Caco-2 (cell line): Measurements from ENCODE around the gene TALDO1. TPM values are rescaled to one million over a fixed set of nuclear protein-coding genes. Genes with fewer than 3 reads are reported as not detected.
A peak's percentile ranks its signal among the peaks of the same experiment; 100 is the strongest.

Experiments
- BruUV-seq: library from RNA; stranded (reverse); fragments of 400-500 nt; replicated peaks from 2 replicates; lab custom pipeline; 2021; lab: Mats Ljungman, UMichigan
- CTCF ChIA-PET: fragments of 300-600 bp; sonication (Branson Sonifier 250); formaldehyde crosslinking; loops from one replicate; lab custom pipeline; 2022; ENCODE audit warnings: antibody characterized with exemption; lab: Charles Lee
- POLR2A ChIA-PET: fragments of 300-600 bp; sonication (Branson Sonifier 250); formaldehyde crosslinking; loops from one replicate; lab custom pipeline; 2022; ENCODE audit warnings: antibody characterized with exemption; lab: Charles Lee
- DNase-seq, 2 experiments: peaks; one replicate each; pipeline versions ENCODE4 v3.0.0 to v3.0.0-alpha.2; 2020 to 2022
- H3K27me3 ChIP-seq: replicated peaks from 2 replicates; pipeline ENCODE4 v1.6.0; 2011; ENCODE audit warnings: low read length; ENCODE audit not compliant: control insufficient read depth, insufficient read depth
- H3K36me3 ChIP-seq: 2 replicates; pipeline ENCODE4 v1.5.1; 2011; ENCODE audit warnings: low read length; ENCODE audit not compliant: control insufficient read depth, insufficient read depth
- H3K4me1 ChIP-seq: fragments of 250-450 bp; sonication (Bioruptor Pico); 2 replicates; pipeline ENCODE4 v1.5.1; 2020; ENCODE audit warnings: mild to moderate bottlenecking
- H3K4me3 ChIP-seq: 2 replicates; pipeline ENCODE4 v1.5.1; 2011; ENCODE audit warnings: low read depth, mild to moderate bottlenecking, control low read depth, low read length
- H3K9me3 ChIP-seq: fragments of 250-450 bp; sonication (Bioruptor Pico); 2 replicates; pipeline ENCODE4 v1.5.1; 2020; ENCODE audit warnings: mild to moderate bottlenecking, moderate library complexity
- H3K27ac Mint-ChIP-seq: one replicate; pipeline ENCODE4 v1.8.0; 2022; ENCODE audit warnings: mixed read lengths; ENCODE audit not compliant: unreplicated experiment
- H3K27me3 Mint-ChIP-seq: one replicate; pipeline ENCODE4 v1.8.0; 2022; ENCODE audit warnings: mixed read lengths; ENCODE audit not compliant: insufficient read depth, unreplicated experiment
- H3K36me3 Mint-ChIP-seq: one replicate; pipeline ENCODE4 v1.8.0; 2022; ENCODE audit warnings: mild to moderate bottlenecking, mixed read lengths; ENCODE audit not compliant: insufficient read depth, unreplicated experiment
- H3K4me1 Mint-ChIP-seq: one replicate; pipeline ENCODE4 v1.8.0; 2022; ENCODE audit warnings: low read depth, mixed read lengths; ENCODE audit not compliant: unreplicated experiment
- H3K4me3 Mint-ChIP-seq: one replicate; pipeline ENCODE4 v1.8.0; 2022; ENCODE audit warnings: mild to moderate bottlenecking, moderate library complexity, mixed read lengths; ENCODE audit not compliant: unreplicated experiment
- H3K9me3 Mint-ChIP-seq: one replicate; pipeline ENCODE4 v1.8.0; 2022; ENCODE audit warnings: mixed read lengths; ENCODE audit not compliant: unreplicated experiment
- intact Hi-C: fragments of 100-400 bp; cut with micrococcal nuclease; formaldehyde crosslinking; loops from one replicate; pipeline ENCODE4 v1.10.0; 2022; ENCODE audit not compliant: unreplicated experiment
- total RNA-seq: library from RNA; stranded (reverse); gene quantifications from 2 replicates; pipeline ENCODE4 v1.2.3, GENCODE V29; 2022
- TF ChIP-seq, protein P1 (sequence below), 2 experiments: fragments of 200-600 bp in 1 of 2; IDR thresholded peaks; 1 replicate in 1 of 2; 2 replicates in 1 of 2; pipeline versions ENCODE4 v1.5.1 to v1.8.0; 2011 to 2022; ENCODE audit warnings: antibody characterized with exemption in 1 of 2, control low read depth in 1 of 2, inconsistent platforms in 1 of 2, low read depth in 1 of 2, low read length in 1 of 2, mild to moderate bottlenecking in 1 of 2, moderate library complexity in 1 of 2; ENCODE audit not compliant: insufficient read depth in 1 of 2, severe bottlenecking in 1 of 2, unreplicated experiment in 1 of 2

TALDO1 gene
- total RNA-seq, 1 experiment from 2014 or later: 293 TPM

DNA sequence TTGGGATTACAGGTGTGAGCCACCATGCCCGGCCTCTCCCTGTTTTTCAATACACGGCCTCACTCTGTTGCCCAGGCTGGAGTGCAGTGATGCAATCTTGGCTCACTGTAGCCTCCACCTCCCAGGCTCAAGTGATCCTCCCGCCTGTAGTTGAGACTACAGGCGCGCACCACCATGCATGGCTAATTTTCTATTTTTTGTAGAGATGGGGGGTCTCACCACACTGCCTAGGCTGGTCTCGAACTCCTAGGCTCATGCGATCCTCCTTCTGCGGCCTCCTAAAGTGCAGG, 18.5 kb downstream of the TALDO1 start:
- no TSS peak for BruUV-seq
- Mint-ChIP-seq H3K9me3 (no peaks in the 10 kb centered on the region), H3K27me3 (no peaks in the 10 kb centered on the region), H3K27ac (no peak overlapping the region), H3K4me1 (no peaks in the 10 kb centered on the region), H3K4me3 (no peak overlapping the region), H3K36me3 (peaks cover 89% of the 10 kb centered on the region)
- peaks cover 13% of the 10 kb centered on the region for H3K36me3 ChIP-seq
- intact Hi-C loops: no loop called here
- H3K4me3 ChIP-seq: no peak overlapping the region
- no peaks in the 10 kb centered on the region for H3K4me1 ChIP-seq
- CTCF ChIA-PET: interaction anchor here (0.6 kb wide), 1 partner anchor 809 kb away, joined by 3 read pairs; no protein-coding TSS in a partner anchor
- TF ChIP-seq, protein P1, sequence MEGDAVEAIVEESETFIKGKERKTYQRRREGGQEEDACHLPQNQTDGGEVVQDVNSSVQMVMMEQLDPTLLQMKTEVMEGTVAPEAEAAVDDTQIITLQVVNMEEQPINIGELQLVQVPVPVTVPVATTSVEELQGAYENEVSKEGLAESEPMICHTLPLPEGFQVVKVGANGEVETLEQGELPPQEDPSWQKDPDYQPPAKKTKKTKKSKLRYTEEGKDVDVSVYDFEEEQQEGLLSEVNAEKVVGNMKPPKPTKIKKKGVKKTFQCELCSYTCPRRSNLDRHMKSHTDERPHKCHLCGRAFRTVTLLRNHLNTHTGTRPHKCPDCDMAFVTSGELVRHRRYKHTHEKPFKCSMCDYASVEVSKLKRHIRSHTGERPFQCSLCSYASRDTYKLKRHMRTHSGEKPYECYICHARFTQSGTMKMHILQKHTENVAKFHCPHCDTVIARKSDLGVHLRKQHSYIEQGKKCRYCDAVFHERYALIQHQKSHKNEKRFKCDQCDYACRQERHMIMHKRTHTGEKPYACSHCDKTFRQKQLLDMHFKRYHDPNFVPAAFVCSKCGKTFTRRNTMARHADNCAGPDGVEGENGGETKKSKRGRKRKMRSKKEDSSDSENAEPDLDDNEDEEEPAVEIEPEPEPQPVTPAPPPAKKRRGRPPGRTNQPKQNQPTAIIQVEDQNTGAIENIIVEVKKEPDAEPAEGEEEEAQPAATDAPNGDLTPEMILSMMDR (IDR thresholded peaks at IDR 0.05; ENCODE audit: insufficient read depth in 1 of 2, low read depth in 1 of 2, low read length in 1 of 2, severe bottlenecking in 1 of 2, unreplicated experiment in 1 of 2): no peak
- H3K9me3 ChIP-seq: no peaks in the 10 kb centered on the region
- H3K27me3 ChIP-seq: no peaks in the 10 kb centered on the region
- POLR2A ChIA-PET: no interaction called here
- peak in 1 of 2 experiments; percentile 22 for DNase-seq

DNA sequence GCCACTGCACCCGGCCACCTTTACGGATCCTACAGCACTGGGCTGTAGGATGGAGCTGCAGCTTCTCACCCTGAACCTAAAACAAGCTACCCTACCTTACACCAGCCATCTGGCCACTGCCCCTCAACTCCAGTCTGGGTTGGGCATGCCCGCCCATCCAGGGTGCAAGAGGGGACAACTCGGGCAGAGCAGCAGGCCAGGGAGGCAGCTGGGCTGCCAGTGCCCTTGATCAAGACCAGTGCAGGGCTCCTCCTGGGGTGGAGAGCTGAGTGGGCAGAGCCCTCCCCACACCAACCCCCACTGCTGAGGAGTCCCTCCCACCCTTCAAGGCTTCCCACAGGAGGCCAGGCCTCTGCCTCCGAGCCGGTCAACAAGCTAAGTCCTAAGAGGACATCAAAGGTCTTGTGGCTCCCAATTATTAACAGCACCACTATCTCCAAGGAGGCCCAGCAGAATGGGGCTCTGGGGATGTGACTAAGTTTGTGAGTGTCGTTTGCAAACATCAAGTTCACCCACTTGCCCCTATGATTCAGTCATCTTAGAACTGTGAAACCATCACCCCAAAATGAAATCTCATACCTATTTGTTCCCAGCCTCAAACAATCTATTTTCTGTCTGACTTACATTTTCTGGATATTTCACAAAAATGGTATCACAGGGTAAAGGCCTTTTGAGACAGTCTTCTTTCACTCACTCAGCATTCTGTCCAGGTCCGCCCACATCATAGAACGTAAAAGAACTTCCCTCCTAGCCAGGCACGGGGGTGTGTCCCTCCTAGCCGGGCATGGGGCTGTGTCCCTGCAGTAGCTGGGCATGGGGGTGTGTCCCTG, 19.1 kb downstream of the TALDO1 start:
- H3K27me3 ChIP-seq: no peaks in the 10 kb centered on the region
- Mint-ChIP-seq H3K36me3 (peaks cover 89% of the 10 kb centered on the region), H3K27ac (no peak overlapping the region), H3K27me3 (no peaks in the 10 kb centered on the region), H3K4me1 (no peaks in the 10 kb centered on the region), H3K4me3 (no peak overlapping the region), H3K9me3 (no peaks in the 10 kb centered on the region)
- TF ChIP-seq, protein P1 (IDR thresholded peaks at IDR 0.05; ENCODE audit: insufficient read depth in 1 of 2, low read depth in 1 of 2, low read length in 1 of 2, severe bottlenecking in 1 of 2, unreplicated experiment in 1 of 2): no peak
- ChIA-PET CTCF (interaction anchor here (0.6 kb wide), 1 partner anchor 809 kb away, joined by 3 read pairs; no protein-coding TSS in a partner anchor), POLR2A (no interaction called here)
- no peaks in the 10 kb centered on the region for H3K9me3 ChIP-seq
- DNase-seq: no peak
- BruUV-seq: no TSS peak
- intact Hi-C loops: no loop called here
- H3K36me3 ChIP-seq: peaks cover 13% of the 10 kb centered on the region
- no peak overlapping the region for H3K4me3 ChIP-seq
- no peaks in the 10 kb centered on the region for H3K4me1 ChIP-seq

DNA sequence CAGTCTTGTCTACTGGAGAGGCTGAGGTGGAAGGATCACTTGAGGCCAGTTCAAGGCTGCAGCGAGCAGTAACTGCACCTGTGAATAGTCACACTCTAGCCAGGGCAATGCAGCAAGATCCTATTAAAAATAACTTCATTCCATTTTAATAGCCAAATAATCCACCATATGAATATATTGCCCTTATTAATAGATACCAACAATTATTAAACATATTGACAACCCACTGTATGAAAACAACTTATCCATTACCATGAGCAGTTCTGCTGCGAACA, 19.6 kb downstream of the TALDO1 start:
- Mint-ChIP-seq H3K36me3 (peaks cover 88% of the 10 kb centered on the region), H3K4me3 (no peak overlapping the region), H3K27ac (no peak overlapping the region), H3K4me1 (no peaks in the 10 kb centered on the region), H3K9me3 (no peaks in the 10 kb centered on the region), H3K27me3 (no peaks in the 10 kb centered on the region)
- Histone ChIP-seq H3K36me3 (peaks cover 11% of the 10 kb centered on the region), H3K4me1 (no peaks in the 10 kb centered on the region), H3K9me3 (no peaks in the 10 kb centered on the region), H3K27me3 (no peaks in the 10 kb centered on the region), H3K4me3 (no peak overlapping the region)
- ChIA-PET POLR2A (no interaction called here), CTCF (no interaction called here)
- no TSS peak for BruUV-seq
- no peak for DNase-seq
- TF ChIP-seq, protein P1 (IDR thresholded peaks at IDR 0.05; ENCODE audit: insufficient read depth in 1 of 2, low read depth in 1 of 2, low read length in 1 of 2, severe bottlenecking in 1 of 2, unreplicated experiment in 1 of 2): no peak
- intact Hi-C loops: no loop called here
